SKM-1 treated with dmso at 0.1 percent for 144 hours (cell line): ENCODE results near the gene CDH10.
A peak's percentile ranks its signal among the peaks of the same experiment; 100 is the strongest.

ENCODE experiments used
- DNase-seq: peaks from one replicate; lab custom pipeline; 2025; ENCODE audit not compliant: unreplicated experiment; lab: John Stamatoyannopoulos, UW

Gene CDH10

DNA sequence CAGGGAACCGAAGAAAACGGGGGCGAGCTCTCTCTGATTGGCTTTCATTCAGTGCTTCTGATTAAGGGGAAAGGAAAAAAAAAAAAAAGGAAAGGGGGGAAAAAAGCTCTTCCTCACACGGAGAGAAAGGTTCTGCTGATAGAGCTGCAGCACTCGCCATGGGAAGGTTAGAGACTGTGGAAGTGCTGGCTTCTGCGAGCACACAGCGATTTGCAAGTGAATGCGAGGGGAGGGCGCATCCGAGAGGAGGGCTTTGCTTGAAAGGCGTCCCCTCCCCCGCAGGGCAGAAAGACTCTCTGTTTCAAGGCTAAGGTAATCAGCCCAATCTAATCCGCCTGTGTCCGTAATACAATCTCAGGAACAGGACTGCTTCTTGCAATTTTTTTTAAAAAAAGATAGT lies at the start of gene CDH10:
TSS of gene CDH10 (minus strand) at position 218 of the 400 bp plus-strand sequence. CDS start 51,488 bp downstream, outside the sequence.
- no peak for DNase-seq

- no peak for DNase-seq
Measured at GRCh38 chr5:24693609-24694008, 48.8 kb upstream of the CDH10 start.

GRCh38 chr5:24691074-24691473 lies 46.3 kb upstream of the CDH10 start:
- no peak for DNase-seq

DNA sequence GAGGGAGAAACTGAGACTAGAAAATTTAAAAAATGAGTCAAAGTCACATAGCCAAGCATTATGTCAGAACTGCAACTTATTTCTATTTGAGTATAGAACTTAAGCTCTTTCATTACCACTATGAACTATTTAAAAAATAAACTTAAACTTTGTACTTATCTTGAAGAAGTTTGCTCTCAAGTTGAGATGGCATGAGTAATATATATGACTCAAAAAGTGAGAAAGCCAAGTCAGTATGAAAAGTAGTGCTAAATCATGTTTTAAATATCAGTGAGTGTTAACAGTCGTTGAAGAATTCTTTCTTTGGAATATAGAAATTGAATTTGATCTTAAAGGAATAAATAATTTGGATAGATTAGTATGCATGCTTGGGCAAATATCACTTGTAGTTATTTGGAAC lies 36.3 kb upstream of the CDH10 start:
- DNase-seq, result no peak

DNA sequence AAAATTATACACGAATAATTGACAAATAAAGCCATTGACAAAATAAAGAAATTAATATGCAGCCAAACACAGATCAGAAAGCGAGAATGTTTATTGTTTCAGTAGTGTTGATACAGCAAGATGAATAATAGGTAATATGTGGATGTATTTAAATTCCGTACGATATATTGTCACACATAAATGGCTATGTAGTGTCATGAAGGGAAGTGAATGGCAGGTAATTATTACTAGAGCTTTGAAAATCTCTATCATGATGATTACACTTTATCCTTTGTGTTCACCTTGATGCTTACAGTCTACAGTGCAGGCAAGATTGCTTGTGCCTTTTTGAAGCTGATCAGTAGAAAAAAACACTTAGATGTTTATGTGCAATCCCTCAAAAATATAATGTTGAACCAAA lies 23.3 kb upstream of the CDH10 start:
- no peak for DNase-seq

- no peak for DNase-seq
Measured at GRCh38 chr5:24649531-24649930, 4.8 kb upstream of the CDH10 start.

DNA sequence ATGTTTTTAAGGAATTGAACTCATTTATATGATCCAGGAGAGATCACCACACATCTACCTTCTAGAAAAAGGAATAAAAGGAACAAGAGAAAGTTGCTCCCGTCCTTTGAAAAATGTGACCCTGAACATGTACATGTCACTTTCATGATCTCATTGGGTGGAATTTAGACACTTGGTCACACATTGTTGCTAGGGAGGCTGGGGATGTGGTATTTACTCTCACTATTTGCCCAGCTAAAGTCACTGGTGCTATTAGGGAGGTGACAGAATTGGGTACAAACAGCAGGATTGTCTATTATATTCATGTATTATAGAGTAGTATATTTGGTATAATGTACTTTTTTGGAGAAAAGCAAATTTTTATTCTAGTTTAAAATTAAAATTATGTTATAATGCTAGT lies 2.1 kb upstream of the CDH10 start:
- DNase-seq, result no peak

GRCh38 chr5:24645483-24645882 lies 705 bp upstream of the CDH10 start:
- no peak for DNase-seq

DNA sequence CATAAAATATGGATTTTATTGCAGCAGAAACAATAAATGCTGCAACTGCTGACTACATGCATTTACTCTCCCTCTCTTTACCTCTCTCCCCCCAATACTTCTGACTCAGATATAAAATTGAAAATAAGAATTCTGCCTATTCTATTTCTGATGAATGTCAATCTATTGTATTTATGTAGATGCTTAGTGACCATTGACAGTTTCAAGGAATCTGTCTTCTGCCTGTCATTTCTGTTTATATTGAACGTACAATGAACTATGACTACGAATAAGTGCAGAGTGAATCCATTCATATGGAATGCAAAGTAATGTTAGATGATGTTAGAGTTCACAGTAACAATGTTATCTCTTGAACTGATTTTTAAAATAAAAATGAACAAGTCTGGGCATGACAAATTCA lies 898 bp downstream of the CDH10 start:
- DNase-seq, result no peak

- DNase-seq, result no peak
Measured at GRCh38 chr5:24643156-24643555, 1.6 kb downstream of the CDH10 start.

- DNase-seq, result peak; percentile 19
Measured at GRCh38 chr5:24642022-24642421, 2.8 kb downstream of the CDH10 start.

DNA sequence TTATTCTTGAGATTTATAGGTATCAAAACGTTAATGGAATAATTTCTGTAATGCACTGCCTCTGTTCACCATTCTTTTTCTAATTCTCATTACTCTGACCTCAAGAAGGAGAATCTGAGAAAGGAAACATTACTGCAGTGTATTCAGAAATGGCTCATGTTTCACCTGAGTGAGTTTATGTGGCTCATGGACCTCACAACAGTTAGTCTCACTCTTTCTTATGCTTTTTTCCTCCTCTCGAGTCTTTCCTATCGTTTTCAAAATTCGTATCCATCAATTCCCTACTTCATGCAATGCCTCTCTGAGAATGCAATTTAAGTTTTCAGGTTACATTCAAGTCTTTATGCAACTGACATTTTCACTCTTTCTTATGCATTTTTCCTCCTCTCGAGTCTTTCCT lies 9.6 kb downstream of the CDH10 start:
- no peak for DNase-seq

GRCh38 chr5:24633715-24634325 lies 11.0 kb downstream of the CDH10 start:
- peak; percentile 16 for DNase-seq

- DNase-seq, result no peak
Measured at GRCh38 chr5:24632353-24632752, 12.4 kb downstream of the CDH10 start.

- DNase-seq, result no peak
Measured at GRCh38 chr5:24630918-24631317, 13.9 kb downstream of the CDH10 start.

- no peak for DNase-seq
Measured at GRCh38 chr5:24629798-24630197, 15.0 kb downstream of the CDH10 start.

DNA sequence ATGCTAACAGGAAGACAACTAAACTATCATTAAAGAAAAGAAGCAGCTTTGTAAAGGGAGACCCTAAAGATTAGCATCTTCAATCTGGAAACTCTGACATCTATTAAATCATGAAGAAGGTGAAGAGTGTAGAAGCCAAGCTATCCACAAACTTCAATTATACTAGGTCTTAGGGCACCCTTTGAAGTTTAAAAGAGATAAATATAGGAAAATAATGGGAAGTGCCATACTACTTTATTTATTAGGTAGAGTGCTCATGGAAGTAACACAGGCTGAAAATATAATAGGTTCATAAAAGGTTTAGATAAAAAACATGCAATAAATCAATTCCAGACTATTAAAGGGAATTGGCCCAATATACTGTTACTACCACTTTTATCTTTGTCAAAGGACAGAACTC lies 19.9 kb downstream of the CDH10 start:
- DNase-seq, result no peak

DNA sequence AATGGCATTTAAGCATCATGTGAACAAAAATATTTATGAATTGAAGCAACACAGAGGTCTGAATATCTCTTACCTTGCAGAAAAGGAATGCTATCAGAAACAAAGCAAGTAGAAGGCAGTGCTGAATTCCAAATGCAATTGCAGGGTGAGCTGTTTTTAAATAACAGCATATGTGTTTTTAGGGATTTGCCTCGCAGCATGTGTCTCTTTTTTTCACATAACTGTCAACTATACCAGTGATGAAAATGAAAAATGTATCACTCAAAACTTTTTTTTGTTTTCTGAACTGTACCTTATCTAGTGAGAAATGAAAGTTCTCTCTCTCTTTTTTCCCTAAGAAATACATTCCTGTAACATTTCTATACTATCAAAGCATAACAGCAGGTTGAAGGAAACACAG lies 21.2 kb downstream of the CDH10 start:
- no peak for DNase-seq

DNA sequence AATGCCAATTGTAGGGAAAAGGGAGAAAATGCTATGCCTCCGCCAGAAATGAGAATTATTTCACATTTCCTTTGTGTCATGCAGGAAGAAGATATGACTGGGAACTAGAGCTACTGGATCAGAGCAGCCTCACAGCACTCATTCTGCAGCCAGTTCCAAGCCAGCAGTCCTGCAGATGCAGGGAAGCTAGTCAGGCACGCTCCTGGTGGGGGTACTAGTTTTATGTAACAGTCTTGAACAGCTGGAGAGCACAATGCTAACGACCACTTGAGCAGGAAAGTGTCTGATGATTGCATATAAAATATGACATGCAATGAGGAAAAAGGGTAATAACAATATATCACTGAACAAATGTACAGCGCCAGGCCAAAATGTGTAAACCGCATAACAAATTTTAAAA lies 21.7 kb downstream of the CDH10 start:
- no peak for DNase-seq

- DNase-seq, result no peak
Measured at GRCh38 chr5:24621792-24622191, 23.0 kb downstream of the CDH10 start.

DNA sequence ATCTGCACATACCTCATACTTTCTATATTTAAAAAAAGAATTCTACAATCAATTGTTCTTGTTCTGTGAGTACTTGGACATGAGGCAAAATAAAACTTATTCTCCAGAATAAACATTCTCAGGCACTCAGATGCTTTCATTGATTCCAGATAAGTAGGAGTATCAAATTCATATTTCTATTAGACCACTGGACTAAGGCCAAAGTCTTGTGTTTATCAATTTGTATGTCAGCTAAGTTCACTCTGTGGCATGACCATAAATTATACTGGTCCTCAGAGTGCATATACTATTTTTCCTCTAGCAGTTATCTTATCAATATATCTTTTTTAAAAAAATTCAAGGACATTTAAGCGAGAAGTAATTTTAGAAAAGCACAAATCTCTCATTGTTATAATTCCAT lies 28.2 kb downstream of the CDH10 start:
- DNase-seq, result no peak

- no peak for DNase-seq
Measured at GRCh38 chr5:24615159-24615558, 29.6 kb downstream of the CDH10 start.

DNA sequence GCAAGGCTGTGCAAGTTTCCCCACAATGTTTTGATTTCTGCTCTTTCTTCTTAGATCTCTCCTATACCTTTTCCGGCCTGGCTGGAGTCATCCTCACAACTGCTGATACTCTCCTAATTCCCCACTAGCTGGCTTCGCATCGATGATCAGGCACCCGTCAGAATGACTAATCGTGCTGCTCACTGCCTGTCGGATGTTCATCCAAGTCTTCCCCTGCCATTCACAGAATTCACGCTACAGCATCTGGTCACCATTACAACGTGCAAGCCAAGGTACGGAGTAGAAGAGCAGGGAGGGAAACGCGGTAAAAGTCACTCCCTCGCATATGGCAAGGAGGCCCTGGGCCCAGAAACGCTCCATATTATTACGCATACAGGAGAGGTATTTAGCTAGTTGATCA lies 35.1 kb downstream of the CDH10 start:
- no peak for DNase-seq

GRCh38 chr5:24606971-24607370 lies 37.8 kb downstream of the CDH10 start:
- DNase-seq, result no peak
